GM18520 (cell line): Measurements from ENCODE around the gene EXOC3L2.
"Not testable (repeated sequence)": the region's sequence is repeated elsewhere in the genome, so short reads cannot be mapped to it uniquely, and the experiment has no call there.

Source experiments
- ATAC-seq: cut with Tn5 transposase; IDR thresholded peaks from one replicate; pipeline ENCODE4 v1.9.1; 2021; ENCODE audit not compliant: unreplicated experiment

The EXOC3L2 gene

DNA sequence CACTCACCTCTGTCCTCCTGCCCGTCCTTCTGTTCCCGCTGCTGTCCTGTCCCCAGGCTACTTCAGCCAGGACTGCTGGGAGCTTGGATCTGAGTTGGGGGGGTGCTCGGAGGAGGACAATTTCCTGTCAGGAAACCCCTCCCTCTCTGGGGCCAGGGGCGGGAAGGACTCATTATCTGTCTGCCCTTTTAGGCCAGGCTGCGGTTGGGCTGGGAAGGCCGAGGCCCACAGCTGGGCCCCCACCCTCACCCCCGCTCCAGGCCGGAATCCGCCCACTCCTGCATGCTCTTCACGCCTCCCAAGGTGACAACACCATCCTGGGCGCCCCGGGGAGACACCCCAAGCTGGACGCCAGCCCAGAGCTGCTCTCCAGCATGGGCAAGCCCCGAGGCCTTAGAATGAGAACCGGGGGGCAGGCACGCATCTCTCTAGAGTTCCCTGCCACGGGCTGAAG lies at the start of gene EXOC3L2:
EXOC3L2 (minus strand) TSS at position 74 of the 454 bp plus-strand sequence. CDS start 6,362 bp downstream, outside the sequence.
- ATAC-seq = no peak

DNA sequence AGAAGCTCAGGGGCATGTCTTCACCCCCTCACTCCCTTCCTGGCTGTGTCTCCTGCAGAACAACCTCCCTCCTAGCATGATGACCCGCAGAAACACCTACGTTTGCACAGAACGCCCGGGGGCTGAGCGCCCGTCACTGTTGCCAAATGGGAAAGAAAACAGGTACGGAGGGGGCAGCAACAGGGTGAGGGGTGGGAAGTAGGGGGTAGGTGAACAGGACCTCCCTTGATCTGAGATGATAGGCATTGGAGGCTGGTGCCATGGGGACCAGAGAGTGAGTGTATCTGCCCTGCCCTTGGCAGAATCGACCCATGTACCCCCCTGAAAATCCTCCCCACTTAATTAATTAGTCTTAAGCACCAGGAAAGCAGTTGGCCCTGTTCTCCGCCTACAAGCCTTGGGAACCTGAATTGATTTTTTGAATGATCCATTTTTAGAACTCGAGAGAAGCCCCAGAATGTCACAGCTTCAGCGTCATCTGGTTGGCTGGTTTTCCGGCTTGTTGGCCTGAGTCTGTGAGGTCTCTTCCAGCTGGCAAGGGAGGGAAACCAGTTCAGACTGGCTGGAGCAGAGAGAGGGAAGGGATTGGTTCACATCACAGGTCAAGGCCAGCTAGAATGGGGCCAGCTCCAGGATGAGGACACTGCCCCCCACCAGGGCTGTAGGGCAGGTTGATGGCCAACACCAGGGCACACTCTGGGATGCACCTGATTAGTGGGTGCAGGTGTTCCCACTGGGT lies 49.3 kb upstream of the EXOC3L2 start:
- no peak for ATAC-seq

- no peak for ATAC-seq
Observed at GRCh38 chr19:45293682-45294081, 48.5 kb upstream of the EXOC3L2 start.

DNA sequence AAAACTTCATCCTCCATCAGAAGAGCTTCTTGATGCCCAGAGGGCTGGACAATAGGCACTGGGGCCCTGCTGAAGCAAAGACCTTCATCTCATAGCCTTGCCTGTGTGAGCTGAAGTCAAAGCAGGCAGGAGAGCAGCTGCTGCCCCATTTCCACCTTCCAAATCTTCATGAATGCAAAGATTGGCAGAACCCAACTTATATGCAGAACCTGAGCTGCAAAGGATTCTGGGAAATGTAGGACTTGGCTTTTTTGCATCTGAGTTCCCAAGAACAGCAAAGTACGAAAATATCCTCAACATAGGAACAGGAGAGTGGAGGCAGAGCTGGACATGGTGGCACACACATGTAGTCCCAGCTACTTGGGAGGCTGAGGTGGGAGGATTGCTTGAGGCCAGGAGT lies 46.6 kb upstream of the EXOC3L2 start:
- ATAC-seq = no peak

- no peak for ATAC-seq
Observed at GRCh38 chr19:45290381-45290931, 45.2 kb upstream of the EXOC3L2 start.

- no peak for ATAC-seq
Observed at GRCh38 chr19:45283443-45284033, 38.3 kb upstream of the EXOC3L2 start.

GRCh38 chr19:45280471-45280961 lies 35.3 kb upstream of the EXOC3L2 start:
- ATAC-seq = no peak

GRCh38 chr19:45279587-45280192 lies 34.5 kb upstream of the EXOC3L2 start:
- ATAC-seq = no peak

DNA sequence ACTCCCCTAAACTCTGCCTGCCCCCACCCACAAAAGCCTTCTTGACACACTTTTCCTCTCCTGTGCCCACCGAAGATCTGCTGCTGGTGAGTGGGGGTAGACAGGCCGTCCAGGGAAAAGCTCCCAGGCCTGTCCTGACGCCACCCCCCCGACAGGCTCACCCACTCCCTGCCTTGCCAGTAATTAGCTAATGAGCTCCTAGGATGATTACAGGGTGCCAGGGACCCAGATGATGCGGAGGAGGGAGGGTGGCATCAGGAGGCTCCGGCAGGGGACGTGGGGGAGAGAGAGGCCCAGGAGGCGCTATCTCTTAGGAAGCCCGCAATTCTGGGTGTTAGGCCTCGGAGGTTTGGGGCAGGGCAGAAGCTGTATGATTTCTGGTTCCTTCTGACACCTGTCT lies 32.9 kb upstream of the EXOC3L2 start:
- no peak for ATAC-seq

GRCh38 chr19:45276284-45276687 lies 31.1 kb upstream of the EXOC3L2 start:
- ATAC-seq = no peak

GRCh38 chr19:45275370-45275971 lies 30.3 kb upstream of the EXOC3L2 start:
- ATAC-seq = no peak

GRCh38 chr19:45273521-45273855 lies 28.3 kb upstream of the EXOC3L2 start:
- no peak for ATAC-seq

DNA sequence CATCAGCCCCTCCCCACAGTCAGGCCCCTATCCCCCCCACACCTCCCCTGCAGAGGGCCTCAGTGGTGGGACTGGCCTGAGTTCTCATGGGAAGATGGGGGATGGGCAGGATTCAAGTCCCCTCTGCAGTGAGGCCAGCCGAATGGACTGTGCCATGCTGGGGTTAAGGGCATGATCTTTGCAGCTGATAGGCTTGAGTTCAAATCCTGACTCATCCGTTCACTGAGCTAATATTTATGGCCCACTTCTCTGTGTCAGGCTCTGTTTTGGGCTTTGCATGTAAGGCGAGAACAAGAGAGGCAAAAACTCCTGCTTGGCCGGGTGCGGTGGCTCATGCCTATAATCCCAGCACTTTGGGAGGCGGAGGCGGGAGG lies 26.5 kb upstream of the EXOC3L2 start:
- ATAC-seq = no peak

GRCh38 chr19:45271098-45271734 lies 26.0 kb upstream of the EXOC3L2 start:
- ATAC-seq = no peak

DNA sequence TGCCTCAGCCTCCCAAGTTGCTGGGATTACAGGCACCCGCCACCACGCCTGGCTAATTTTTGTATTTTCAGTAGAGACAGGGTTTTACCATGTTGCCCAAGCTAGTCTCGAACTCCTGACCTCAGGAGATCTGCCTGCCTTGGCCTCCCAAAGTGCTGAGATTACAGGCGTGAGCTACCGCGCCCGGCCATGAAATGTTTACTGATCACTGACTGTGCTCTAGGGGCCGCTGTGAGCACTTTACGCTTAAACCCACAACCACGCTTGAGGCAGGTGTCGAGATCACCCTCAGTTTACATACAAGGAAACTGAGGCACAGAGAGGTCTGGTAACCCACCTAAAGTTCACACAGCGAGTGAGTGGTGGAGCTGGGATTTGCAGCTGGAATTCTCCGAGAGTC lies 24.7 kb upstream of the EXOC3L2 start:
- ATAC-seq = not testable (repeated sequence)

- ATAC-seq = no peak
Observed at GRCh38 chr19:45267296-45267695, 22.1 kb upstream of the EXOC3L2 start.

DNA sequence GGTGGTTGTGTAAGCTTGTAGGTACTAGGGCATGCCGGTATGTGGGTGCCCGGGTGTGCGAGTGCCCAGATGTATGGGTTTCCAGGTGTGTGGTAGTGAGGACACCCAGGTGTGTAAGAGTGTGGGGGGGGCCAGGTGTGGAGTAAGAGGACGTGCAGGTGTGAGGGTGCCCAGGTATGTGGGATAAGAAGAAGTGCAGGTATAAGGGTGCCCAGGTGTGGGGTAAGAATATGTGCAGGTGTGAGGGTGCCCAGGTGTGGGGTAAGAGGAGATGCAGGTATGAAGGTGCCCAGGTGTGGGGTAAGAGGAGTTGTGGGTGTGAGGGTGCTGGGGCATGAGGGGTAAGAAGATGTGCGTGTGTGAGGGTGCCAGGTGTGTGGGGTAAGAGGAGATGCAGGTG lies 20.2 kb upstream of the EXOC3L2 start:
- ATAC-seq = no peak

DNA sequence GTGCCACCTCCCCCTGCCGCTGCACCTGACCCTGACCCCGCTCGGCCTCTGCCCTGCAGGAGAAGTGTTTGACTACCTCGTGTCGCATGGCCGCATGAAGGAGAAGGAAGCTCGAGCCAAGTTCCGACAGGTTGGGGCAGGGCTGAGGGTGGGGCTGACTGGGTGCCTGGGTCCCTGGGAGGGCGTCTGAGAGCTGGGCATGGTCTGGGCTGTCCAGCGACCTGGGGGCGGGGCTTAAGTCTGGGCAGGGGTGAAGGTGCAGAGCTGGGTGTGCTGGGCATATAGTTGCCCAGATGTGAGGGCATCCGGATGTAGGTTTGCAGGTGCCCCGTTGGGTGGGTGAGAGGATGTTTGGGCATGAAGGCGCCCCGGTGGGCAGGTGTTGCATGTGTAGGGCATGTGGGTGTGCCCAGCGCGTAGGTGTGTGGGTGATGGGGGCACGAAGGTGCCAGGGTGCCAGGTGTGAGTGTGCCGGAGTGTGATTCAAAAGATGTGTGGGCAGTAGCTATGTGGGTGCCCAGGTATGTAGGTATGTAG lies 19.6 kb upstream of the EXOC3L2 start:
- no peak for ATAC-seq

- no peak for ATAC-seq
Observed at GRCh38 chr19:45263013-45263412, 17.8 kb upstream of the EXOC3L2 start.

DNA sequence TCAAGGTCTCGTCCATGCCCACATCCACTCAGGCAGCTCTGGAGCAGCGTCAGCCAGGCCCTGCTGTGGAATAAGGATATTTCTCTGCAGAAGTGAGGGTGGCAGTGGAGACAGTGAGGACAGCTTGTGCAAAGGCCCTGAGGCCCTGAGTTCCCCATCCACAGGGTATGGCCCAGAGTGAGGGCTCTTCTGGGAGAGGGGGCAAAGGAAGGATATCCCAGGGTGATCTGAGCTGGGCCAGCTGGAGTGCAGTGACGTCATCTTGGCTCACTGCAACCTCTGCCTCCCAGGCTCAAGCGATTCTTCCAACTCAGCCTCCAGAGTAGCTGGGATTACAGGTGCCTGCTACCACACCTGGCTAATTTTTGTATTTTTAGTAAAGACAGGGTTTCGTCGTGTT lies 17.4 kb upstream of the EXOC3L2 start:
- no peak for ATAC-seq

GRCh38 chr19:45258862-45259261 lies 13.7 kb upstream of the EXOC3L2 start:
- no peak for ATAC-seq
